Astrocyte of the cerebellum (primary cell): ENCODE measurements around the gene SPATA31C1.
"Not testable (repeated sequence)": the region's sequence is repeated elsewhere in the genome, so short reads cannot be mapped to it uniquely, and the experiment has no call there.

Source experiments
- DNase-seq: peaks from one replicate; pipeline ENCODE4 v3.0.0-alpha.2; 2011; ENCODE audit warnings: low read depth
- H3K4me3 ChIP-seq: 2 replicates; pipeline ENCODE4 v1.5.1; 2011; ENCODE audit warnings: mild to moderate bottlenecking, low read depth, low read length, moderate library complexity
- CTCF ChIP-seq: IDR thresholded peaks from 2 replicates; pipeline ENCODE4 v1.5.1; 2012; ENCODE audit warnings: low read length, low read depth, moderate library complexity, mild to moderate bottlenecking; ENCODE audit errors: missing control alignments
- in situ Hi-C: cut with HindIII; loops from 2 replicates; pipeline ENCODE4 v1.10.0; 2017; ENCODE audit warnings: low sequenced_read_pairs

SPATA31C1 gene

GRCh38 chr9:87896891-87897290 is 20.9 kb upstream of the SPATA31C1 start:
- in situ Hi-C loops, result no loop called here
- no peak for TF ChIP-seq CTCF
- DNase-seq, result no peak
- H3K4me3 ChIP-seq, result no peak overlapping the region

GRCh38 chr9:87898151-87898550 is 19.6 kb upstream of the SPATA31C1 start:
- TF ChIP-seq CTCF, result no peak
- H3K4me3 ChIP-seq, result no peak overlapping the region
- in situ Hi-C loops, result no loop called here
- DNase-seq, result no peak

- DNase-seq, H3K4me3 ChIP-seq, in situ Hi-C loops: not testable (repeated sequence)
These were observed 15.4 kb upstream of the SPATA31C1 start for GRCh38 chr9:87902371-87902770.

- no peak overlapping the region for H3K4me3 ChIP-seq
- in situ Hi-C loops, result no loop called here
- DNase-seq, result no peak
- TF ChIP-seq CTCF, result no peak
These were observed 8.3 kb upstream of the SPATA31C1 start for GRCh38 chr9:87909310-87910041.

- H3K4me3 ChIP-seq, result no peak overlapping the region
- DNase-seq, result no peak
- no peak for TF ChIP-seq CTCF
- in situ Hi-C loops, result no loop called here
These were observed 6.9 kb upstream of the SPATA31C1 start for GRCh38 chr9:87910821-87911220.

GRCh38 chr9:87919013-87919412 is 1.3 kb downstream of the SPATA31C1 start:
- in situ Hi-C loops, DNase-seq, H3K4me3 ChIP-seq: not testable (repeated sequence)

- in situ Hi-C loops, DNase-seq, H3K4me3 ChIP-seq: not testable (repeated sequence)
These were observed 3.8 kb downstream of the SPATA31C1 start for GRCh38 chr9:87921561-87921960.

GRCh38 chr9:87923012-87923411 is 5.2 kb downstream of the SPATA31C1 start:
- in situ Hi-C loops, H3K4me3 ChIP-seq, DNase-seq: not testable (repeated sequence)

- H3K4me3 ChIP-seq, in situ Hi-C loops, DNase-seq: not testable (repeated sequence)
These were observed 7.1 kb downstream of the SPATA31C1 start for GRCh38 chr9:87924851-87925250.

- in situ Hi-C loops, H3K4me3 ChIP-seq, DNase-seq: not testable (repeated sequence)
These were observed 11.4 kb downstream of the SPATA31C1 start for GRCh38 chr9:87929152-87929551.

GRCh38 chr9:87934444-87934843 is 16.7 kb downstream of the SPATA31C1 start:
- in situ Hi-C loops, H3K4me3 ChIP-seq, DNase-seq: not testable (repeated sequence)

- DNase-seq, H3K4me3 ChIP-seq, in situ Hi-C loops: not testable (repeated sequence)
These were observed 19.6 kb downstream of the SPATA31C1 start for GRCh38 chr9:87937352-87937751.

GRCh38 chr9:87937918-87938317 is 20.2 kb downstream of the SPATA31C1 start:
- H3K4me3 ChIP-seq, in situ Hi-C loops, DNase-seq: not testable (repeated sequence)
